Stimulated activated CD4-positive, alpha-beta T cell treated with anti-CD3 and anti-CD28 coated beads, Interleukin-2, amount 100 ng/mL, for 4 hours (primary cell): ENCODE measurements around the gene ZNF423.
"Not testable (repeated sequence)": the region's sequence is repeated elsewhere in the genome, so short reads cannot be mapped to it uniquely, and the experiment has no call there.

Experiments used
- DNase-seq: peaks from one replicate; pipeline ENCODE4 v3.0.0-alpha.2; 2020; ENCODE audit warnings: low read depth

ZNF423 gene

GRCh38 chr16:49695782-49696413, 160.0 kb downstream of the ZNF423 start:
- no peak for DNase-seq

- no peak for DNase-seq
These were observed 162.5 kb downstream of the ZNF423 start for GRCh38 chr16:49693445-49693844.

- no peak for DNase-seq
These were observed 165.1 kb downstream of the ZNF423 start for GRCh38 chr16:49690778-49691177.

- no peak for DNase-seq
These were observed 167.7 kb downstream of the ZNF423 start for GRCh38 chr16:49688036-49688697.

- DNase-seq = no peak
These were observed 168.4 kb downstream of the ZNF423 start for GRCh38 chr16:49687476-49688002.

GRCh38 chr16:49684696-49685095, 171.2 kb downstream of the ZNF423 start:
- no peak for DNase-seq

- no peak for DNase-seq
These were observed 173.2 kb downstream of the ZNF423 start for GRCh38 chr16:49682577-49683165.

- DNase-seq = no peak
These were observed 174.6 kb downstream of the ZNF423 start for GRCh38 chr16:49681217-49681883.

GRCh38 chr16:49679095-49679494, 176.8 kb downstream of the ZNF423 start:
- DNase-seq = no peak

GRCh38 chr16:49677661-49678060, 178.3 kb downstream of the ZNF423 start:
- not testable (repeated sequence) for DNase-seq

GRCh38 chr16:49675413-49675812, 180.5 kb downstream of the ZNF423 start:
- no peak for DNase-seq

- DNase-seq = no peak
These were observed 180.9 kb downstream of the ZNF423 start for GRCh38 chr16:49674990-49675389.

- no peak for DNase-seq
These were observed 181.5 kb downstream of the ZNF423 start for GRCh38 chr16:49674351-49674851.

GRCh38 chr16:49673442-49673841, 182.5 kb downstream of the ZNF423 start:
- no peak for DNase-seq

- DNase-seq = no peak
These were observed 183.2 kb downstream of the ZNF423 start for GRCh38 chr16:49672753-49673152.

- DNase-seq = no peak
These were observed 184.6 kb downstream of the ZNF423 start for GRCh38 chr16:49671333-49671732.

GRCh38 chr16:49670627-49671026, 185.3 kb downstream of the ZNF423 start:
- DNase-seq = no peak

- DNase-seq = no peak
These were observed 190.3 kb downstream of the ZNF423 start for GRCh38 chr16:49665482-49666230.

- DNase-seq = no peak
These were observed 191.4 kb downstream of the ZNF423 start for GRCh38 chr16:49664221-49665215.
